NCI-H2227 treated with DMSO at 0.1 percent for 48 hours (cell line): Measurements from ENCODE around the gene PAX5.

Experiments used
- DNase-seq: peaks from one replicate; lab custom pipeline; 2025; lab: John Stamatoyannopoulos, UW

Gene PAX5

GRCh38 chr9:36987409-36987808 is 46.7 kb downstream of the PAX5 start:
- no peak for DNase-seq

DNA sequence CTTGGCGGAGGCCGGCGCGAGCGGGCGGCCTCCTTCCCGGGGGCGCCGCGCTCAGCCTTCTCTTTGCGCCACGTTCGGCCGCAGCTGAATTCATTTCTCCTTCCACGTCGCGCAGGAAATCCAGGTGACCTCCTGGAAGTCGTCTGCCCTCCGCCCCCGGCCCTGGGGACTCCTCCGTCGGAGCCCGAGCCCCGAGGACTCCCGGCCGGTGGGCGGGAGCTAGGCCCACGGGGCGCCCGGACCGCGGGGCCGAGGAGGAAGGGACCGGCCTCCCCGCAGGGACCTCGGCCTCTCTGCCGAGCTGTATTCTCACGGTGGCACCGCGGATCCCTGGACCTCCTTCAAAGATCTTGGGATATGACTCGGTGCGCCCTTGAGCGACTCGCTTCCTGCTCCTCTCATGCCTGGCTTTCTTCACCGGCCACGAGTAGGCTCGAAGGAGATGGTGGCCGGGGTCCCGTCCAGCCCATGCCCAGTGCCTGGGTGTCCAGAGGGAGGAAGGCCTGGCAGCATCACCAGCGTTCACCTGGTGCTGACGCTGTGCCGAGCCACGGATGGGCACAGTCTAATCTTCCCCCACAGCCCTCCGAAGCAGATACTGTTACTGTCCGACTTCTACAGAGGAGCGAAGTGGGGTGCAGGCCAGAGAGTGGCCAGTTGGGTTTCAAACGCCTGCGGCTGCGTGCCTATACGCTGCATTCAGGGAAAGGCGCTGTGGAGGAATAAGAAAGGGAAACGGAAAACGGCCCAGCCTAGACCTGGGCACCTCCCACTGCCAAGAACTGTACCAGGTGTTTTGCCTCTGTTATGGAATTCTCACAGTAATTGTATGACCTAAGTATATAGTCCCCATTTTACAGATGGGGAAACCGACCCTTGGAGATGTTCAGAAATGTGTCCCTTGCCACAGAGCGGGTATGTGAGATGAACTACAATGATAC is 47.3 kb downstream of the PAX5 start:
- no peak for DNase-seq

DNA sequence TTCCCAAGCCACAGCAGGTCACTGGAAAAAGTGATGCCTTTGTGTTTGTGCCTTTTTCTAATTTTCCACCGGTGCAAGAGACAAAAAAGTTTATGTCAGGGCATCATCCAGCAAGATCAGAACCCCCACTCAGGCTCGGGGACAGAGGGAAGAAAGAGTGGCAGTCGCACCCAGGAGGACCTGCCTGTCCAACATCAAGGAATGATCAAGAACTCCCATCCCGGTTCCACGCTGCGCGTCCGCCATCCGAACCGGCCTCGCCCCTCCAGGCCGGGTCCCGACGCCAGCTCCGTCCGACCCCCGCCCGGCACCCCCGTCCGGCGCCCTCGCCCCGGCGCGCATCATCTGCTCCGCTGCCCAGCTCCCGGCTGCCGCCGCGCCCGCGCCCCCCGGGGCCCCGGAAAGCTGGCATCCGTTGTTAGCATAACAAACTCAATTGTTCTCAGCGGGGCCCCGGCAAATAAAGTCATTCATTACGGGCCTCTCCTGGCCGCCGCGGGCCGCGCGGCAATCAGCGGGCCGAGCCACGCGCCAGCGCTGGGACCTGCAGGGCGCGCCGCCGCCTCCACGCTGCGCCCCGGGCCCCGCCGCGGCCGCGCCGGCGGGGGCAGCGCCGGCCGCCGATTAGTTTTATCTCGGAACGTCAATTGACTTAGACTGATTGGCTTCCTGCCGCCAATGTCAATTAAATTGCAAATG is 48.1 kb downstream of the PAX5 start:
- no peak for DNase-seq

GRCh38 chr9:36985061-36985768 is 48.9 kb downstream of the PAX5 start:
- DNase-seq = no peak

DNA sequence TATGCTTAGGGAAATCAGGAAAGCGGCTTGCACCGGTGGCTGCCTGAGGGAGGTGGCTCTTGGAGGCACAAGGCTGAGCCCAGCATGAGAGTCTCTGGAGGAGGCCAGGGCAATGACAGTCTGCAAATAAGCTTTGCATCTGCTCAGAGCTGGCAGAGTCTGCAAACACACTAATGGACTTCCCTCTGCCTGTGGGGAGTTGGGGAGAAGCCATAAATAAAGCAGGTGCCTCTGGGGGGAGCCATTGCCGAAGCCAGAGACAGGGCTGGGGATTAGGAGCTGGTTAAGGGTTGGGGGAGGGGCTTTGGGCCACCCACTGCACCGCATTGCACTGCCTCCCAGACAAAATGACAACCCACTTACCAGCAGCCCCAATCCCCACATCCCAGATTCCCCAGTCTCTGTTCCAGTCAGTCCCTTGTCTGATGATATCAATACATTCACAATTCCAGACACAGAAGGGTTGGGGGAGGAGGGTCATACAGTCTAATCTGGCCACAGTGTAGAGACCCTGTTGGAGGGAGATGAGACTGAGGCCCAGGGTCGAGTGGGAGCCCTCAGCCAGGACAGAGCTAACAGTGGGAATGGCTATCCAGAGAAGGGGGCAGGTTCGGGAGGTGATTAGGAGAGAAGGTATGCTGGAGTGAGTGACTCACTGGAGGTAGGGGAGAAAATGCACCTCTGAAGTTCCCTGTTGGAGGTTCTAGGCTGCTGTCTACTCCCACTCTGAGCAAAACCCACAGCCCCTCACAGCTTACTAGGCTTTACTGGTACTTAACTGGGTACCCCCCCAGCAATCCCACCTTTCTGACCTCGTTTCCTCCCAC is 53.7 kb downstream of the PAX5 start:
- DNase-seq = no peak

- DNase-seq = no peak
Observed at GRCh38 chr9:36976371-36977030, 57.6 kb downstream of the PAX5 start.

- no peak for DNase-seq
Observed at GRCh38 chr9:36974731-36975130, 59.3 kb downstream of the PAX5 start.

DNA sequence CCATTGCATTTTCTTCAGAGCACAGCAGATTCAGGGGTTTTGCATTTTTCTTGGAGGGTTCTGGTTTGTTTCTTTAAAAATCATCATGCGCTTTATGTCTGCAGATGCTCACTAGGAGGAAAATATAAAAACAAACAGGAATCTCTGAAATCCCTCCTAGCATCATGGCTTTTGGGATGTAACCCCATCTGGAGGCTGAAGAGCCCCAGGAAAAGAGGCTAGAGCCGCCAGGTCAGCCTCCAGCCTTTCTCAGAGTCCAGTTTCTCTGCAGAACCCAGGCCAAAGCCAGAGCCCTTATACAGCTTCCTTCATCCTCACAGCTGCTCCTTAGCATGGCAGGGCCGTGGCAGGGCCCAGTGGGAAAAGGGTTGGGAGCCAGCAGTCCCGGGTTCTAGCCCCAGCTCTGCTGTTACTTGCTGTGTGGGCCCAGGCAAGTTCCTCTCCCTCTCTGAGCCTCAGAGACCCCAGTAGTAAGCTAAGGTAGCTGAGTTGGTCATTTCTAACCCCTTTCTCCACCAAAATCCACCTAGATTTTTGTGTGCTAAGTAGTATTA is 62.1 kb downstream of the PAX5 start:
- no peak for DNase-seq

GRCh38 chr9:36970007-36970888 is 63.8 kb downstream of the PAX5 start:
- DNase-seq = no peak

GRCh38 chr9:36969216-36969771 is 64.8 kb downstream of the PAX5 start:
- DNase-seq = no peak

DNA sequence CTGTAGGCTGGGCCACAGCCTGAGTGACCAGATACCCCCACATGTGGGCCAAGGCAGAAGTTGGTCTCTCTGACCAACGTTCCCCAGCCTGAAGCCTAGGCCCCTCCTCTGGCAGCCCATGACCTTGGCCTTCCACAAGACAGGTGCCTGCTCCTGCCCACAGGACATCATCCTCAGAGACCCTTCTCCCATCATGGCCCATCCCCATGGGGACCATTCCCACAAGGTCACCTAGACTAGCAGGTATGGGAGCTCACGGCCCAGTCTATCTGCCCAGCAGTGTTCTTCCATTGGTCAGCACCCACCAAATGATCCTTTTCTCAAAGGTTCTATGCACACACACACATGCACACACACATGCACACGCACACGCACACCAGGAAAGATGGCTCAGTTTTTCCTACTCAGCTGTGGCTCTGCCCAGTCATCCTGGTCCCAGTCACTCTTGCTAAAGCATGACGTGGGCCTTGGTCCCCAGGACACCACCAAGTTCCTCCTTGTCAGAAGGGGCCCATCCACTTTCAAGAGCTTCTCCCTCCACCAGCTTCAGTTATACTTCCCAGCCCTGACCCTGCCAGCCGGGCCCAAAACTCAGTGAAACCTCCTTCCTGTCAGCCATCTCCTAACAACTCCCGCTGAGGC is 65.4 kb downstream of the PAX5 start:
- no peak for DNase-seq

DNA sequence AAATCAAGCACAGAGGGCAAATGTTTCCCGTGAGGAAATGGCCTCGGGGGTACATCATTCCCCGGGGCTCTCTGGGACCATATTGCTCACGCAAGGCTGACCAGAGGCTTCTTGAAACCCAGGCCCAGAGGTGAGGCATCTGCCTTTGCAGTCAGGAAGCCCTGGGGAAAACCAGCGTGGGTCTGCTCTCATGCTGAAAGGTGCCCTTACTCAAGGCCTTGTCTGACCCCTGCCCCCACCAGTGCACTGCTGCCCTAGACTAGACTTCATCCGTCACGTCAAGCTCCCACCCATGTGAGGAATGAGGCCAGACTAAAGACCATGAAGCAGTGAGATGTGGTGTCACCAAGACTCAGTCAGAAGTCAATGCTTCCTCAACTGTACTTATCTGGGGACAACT is 66.1 kb downstream of the PAX5 start:
- DNase-seq = no peak

DNA sequence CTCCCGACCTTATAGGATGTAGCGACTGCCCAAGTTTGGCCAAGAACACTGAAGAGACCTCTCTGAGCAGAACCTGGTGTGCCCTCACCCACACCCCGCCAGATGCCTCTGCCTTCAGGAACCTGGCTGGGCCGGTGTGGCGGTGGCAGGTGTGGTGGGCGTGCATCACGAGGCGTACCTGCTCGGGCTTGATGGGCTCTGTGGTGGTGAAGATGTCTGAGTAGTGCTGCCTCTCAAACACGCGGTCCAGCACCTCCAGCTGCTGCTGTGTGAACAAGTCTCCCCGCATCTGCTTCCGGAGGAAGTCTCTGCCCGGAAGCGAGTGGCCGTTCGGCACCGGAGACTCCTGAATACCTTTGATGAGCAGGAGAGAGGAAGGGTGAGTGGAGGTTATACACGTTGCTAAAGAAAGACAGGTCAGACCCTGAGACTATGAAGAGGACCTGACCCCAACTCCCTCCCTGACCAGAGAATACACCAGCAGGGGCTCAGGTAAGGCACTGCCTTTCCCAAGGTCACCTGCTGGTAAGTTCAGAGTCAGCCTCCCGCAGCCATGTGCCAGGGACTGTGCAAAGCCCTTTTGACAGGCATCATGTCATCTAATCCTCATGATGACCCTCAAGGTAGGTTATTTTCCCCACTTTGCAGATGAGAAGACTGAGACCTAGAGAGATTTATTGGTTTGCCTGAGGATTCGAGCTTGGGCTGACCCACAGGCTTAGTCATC is 67.5 kb downstream of the PAX5 start:
- no peak for DNase-seq

DNA sequence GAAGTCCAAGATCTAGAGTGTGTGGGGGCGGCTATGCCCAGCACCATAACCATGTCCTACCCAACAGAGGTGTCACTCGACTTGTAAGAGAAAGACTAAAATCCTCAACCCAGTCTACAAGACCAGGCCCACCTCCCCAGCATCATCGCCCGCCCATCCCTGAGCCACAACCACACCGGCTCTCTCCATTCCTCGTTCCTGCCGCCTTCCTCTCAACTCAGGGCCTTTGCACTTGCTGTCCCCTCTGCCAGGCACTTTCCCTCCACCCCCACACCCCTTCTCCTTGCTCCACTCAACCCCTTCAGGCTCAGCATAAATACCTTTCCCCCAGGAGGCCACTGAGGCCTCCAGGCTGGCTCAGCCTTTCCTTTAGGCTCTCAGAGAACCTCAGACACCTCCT is 69.3 kb downstream of the PAX5 start:
- no peak for DNase-seq

DNA sequence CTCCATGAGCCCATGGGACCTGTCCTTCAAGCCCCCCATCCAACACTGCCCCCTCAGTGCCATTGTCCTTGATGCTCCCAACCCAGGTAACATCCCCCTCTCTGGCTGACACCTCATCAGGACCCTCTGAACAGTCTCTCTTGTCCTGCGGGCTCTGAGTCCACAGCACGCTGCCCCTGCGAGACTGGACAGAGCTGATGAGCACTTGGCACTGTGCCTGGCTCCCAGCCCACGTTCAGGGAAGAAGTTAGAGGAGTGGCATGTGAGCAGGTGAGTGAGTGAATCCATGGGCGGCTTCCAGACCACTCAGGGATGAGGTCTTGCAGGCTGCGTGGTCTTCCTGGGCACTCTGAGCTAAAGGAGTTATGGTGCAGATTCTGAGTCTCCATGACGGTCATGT is 70.7 kb downstream of the PAX5 start:
- no peak for DNase-seq

DNA sequence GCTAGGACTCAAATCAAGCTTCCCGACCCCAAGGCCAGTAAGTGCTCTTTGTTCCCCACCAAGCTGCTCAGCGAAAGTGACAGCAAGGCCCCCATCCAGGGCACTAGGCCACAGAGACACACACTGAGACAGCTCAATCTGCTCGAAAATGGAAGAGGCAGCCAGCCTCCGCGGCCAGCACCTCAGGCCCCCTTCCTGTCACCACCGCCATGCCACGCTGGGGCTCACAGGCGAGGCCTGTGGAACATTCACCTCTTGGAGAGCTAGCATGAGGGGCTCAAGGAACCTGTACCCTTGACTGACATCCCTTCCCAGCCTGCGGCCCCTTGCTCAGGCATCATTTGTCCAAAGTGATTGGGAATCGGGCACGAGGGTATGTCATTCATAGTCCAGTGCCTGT is 71.4 kb downstream of the PAX5 start:
- DNase-seq = no peak

- no peak for DNase-seq
Observed at GRCh38 chr9:36961561-36962325, 72.3 kb downstream of the PAX5 start.

DNA sequence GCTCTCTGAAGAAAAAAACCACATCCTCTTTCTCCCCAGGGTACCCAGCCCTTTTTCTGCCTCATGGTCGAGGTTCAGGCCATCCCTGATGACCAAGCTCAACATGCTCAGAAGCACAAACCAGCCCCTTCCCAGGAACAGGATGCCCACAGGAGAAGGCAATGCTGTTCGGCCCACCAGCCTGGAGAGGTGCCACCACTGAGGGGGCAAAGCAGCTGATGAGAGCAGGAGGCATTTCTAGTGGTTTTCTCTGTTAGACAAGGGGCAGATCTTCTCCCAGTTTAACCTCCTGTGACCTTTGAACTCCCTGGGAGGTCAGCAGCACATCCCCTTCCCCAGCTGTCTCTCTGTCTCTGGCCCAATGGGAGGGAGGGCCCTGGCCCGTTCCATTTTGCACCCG is 73.0 kb downstream of the PAX5 start:
- no peak for DNase-seq
